Measurements from ENCODE around the gene PCDHA1. TPM values are rescaled to one million over a fixed set of nuclear protein-coding genes. Genes with fewer than 3 reads are reported as not detected.

PCDHA1 gene
- total RNA-seq, 1 donor from 2014 or later = not detected

DNA sequence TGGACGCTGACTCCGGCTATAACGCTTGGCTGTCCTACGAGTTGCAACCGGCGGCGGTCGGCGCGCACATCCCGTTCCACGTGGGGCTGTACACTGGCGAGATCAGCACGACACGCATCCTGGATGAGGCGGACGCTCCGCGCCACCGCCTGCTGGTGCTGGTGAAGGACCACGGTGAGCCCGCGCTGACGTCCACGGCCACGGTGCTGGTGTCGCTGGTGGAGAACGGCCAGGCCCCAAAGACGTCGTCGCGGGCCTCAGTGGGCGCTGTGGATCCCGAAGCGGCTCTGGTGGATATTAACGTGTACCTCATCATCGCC lies 91.3 kb downstream of the PCDHA1 start:
- TF ChIP-seq, protein P1, sequence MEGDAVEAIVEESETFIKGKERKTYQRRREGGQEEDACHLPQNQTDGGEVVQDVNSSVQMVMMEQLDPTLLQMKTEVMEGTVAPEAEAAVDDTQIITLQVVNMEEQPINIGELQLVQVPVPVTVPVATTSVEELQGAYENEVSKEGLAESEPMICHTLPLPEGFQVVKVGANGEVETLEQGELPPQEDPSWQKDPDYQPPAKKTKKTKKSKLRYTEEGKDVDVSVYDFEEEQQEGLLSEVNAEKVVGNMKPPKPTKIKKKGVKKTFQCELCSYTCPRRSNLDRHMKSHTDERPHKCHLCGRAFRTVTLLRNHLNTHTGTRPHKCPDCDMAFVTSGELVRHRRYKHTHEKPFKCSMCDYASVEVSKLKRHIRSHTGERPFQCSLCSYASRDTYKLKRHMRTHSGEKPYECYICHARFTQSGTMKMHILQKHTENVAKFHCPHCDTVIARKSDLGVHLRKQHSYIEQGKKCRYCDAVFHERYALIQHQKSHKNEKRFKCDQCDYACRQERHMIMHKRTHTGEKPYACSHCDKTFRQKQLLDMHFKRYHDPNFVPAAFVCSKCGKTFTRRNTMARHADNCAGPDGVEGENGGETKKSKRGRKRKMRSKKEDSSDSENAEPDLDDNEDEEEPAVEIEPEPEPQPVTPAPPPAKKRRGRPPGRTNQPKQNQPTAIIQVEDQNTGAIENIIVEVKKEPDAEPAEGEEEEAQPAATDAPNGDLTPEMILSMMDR (IDR thresholded peaks at IDR 0.05; ENCODE audit: unreplicated experiment) = no peak
- H3K27me3 Mint-ChIP-seq = no peaks in the 10 kb centered on the region
- H3K27ac Mint-ChIP-seq = peak overlapping the region; percentile 20
- no peak overlapping the region for H3K4me3 Mint-ChIP-seq (ENCODE audit: low read depth)
- H3K9me3 Mint-ChIP-seq (ENCODE audit: low read depth) = peaks cover 46% of the 10 kb centered on the region
- no peaks in the 10 kb centered on the region for H3K4me1 Mint-ChIP-seq (ENCODE audit: low read depth)
- peaks cover 74% of the 10 kb centered on the region for H3K36me3 Mint-ChIP-seq (ENCODE audit: insufficient read depth)
- DNase-seq (ENCODE audit: low spot score, unreplicated experiment) = no peak

DNA sequence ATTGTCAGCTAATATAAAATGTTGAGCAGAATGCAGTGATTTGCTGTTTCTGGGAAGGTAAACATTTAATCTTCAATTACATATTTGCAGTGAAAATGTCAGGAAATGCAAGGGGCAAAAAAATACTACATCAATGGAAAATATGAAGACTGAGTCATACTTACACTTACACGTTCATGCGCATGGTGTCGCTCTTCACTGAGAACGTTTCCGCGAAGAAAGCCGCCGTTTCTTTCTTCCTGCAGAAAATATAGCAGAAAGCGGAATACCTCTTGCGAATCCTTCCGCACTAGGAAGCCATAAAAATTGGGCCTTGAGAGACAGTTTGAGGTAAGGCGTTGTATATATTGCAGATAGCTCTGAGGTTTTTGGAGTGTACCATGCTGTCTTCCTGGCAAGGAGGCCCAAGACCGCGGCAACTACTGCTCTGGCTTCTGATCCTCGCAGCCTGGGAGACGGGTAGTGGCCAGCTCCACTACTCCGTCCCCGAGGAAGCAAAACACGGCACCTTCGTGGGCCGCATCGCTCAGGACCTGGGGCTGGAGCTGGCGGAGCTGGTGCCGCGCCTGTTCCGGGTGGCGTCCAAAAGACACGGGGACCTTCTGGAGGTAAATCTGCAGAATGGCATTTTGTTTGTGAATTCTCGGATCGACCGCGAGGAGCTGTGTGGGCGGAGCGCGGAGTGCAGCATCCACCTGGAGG lies 96.1 kb downstream of the PCDHA1 start, which contains the start of gene PCDHA13:
Gene PCDHA13, plus strand, starts transcription at position 236 of the 702 bp plus-strand sequence. Its CDS starts 145 bp downstream, at position 381.
- DNase-seq (ENCODE audit: low spot score, unreplicated experiment) = no peak
- TF ChIP-seq, protein P1 (IDR thresholded peaks at IDR 0.05; ENCODE audit: unreplicated experiment) = no peak
- Mint-ChIP-seq H3K9me3 (ENCODE audit: low read depth) (peaks cover 40% of the 10 kb centered on the region), H3K4me3 (ENCODE audit: low read depth) (no peak within 1 kb of the TSS), H3K27me3 (no peaks in the 10 kb centered on the region), H3K36me3 (ENCODE audit: insufficient read depth) (peaks cover 56% of the 10 kb centered on the region), H3K4me1 (ENCODE audit: low read depth) (no peaks in the 10 kb centered on the region), H3K27ac (peak within 1 kb of the TSS; percentile 62)

DNA sequence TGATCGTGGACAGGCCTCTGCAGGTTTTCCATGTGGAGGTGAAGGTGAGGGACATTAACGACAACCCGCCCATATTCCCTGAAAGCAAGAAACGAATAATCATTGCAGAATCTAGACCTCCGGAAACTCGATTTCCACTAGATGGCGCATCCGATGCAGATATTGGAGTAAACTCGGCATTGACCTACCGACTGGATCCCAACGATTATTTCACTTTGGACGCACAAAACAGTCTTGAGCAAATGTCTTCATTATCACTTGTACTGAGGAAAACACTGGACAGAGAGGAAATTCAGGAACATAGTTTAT lies 96.6 kb downstream of the PCDHA1 start:
- no peak overlapping the region for H3K4me3 Mint-ChIP-seq (ENCODE audit: low read depth)
- H3K27me3 Mint-ChIP-seq = no peaks in the 10 kb centered on the region
- TF ChIP-seq, protein P1 (IDR thresholded peaks at IDR 0.05; ENCODE audit: unreplicated experiment) = no peak
- H3K27ac Mint-ChIP-seq = peak overlapping the region; percentile 28
- H3K4me1 Mint-ChIP-seq (ENCODE audit: low read depth) = no peaks in the 10 kb centered on the region
- H3K9me3 Mint-ChIP-seq (ENCODE audit: low read depth) = peaks cover 43% of the 10 kb centered on the region
- H3K36me3 Mint-ChIP-seq (ENCODE audit: insufficient read depth) = peaks cover 54% of the 10 kb centered on the region
- no peak for DNase-seq (ENCODE audit: low spot score, unreplicated experiment)

DNA sequence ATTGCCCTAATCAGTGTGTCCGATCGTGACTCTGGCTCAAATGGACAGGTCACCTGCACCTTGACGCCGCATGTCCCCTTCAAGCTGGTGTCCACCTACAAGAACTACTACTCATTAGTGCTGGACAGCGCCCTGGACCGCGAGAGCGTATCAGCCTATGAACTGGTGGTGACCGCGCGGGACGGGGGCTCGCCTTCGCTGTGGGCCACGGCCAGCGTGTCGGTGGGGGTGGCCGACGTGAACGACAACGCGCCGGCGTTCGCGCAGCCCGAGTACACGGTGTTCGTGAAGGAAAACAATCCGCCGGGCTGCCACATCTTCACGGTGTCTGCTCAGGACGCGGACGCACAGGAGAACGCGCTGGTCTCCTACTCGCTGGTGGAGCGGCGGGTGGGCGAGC lies 97.4 kb downstream of the PCDHA1 start:
- no peaks in the 10 kb centered on the region for H3K27me3 Mint-ChIP-seq
- no peak overlapping the region for H3K27ac Mint-ChIP-seq
- no peak for DNase-seq (ENCODE audit: low spot score, unreplicated experiment)

DNA sequence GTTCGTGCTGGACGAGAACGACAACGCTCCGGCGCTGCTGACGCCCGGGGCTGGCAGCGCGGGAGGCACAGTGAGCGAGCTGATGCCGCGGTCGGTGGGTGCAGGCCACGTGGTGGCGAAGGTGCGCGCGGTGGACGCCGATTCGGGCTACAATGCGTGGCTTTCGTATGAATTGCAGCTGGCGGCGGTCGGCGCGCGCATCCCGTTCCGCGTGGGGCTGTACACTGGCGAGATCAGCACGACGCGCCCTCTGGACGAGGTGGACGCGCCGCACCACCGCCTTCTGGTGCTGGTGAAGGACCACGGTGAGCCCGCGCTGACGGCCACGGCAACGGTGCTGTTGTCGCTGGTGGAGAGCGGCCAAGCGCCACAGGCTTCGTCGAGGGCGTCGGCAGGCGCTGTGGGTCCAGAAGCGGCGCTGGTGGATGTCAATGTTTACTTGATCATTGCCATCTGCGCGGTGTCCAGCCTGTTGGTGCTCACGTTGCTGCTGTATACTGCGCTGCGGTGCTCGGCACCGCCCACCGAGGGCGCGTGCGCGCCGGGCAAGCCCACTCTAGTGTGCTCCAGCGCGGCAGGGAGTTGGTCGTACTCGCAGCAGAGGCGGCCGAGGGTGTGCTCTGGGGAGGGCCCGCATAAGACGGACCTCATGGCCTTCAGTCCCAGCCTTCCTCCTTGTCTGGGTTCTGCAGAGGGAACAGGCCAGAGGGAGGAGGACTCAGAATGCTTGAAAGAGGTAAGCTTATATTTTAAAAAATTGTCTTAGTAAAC lies 98.2 kb downstream of the PCDHA1 start:
- Mint-ChIP-seq H3K27ac (no peak overlapping the region), H3K9me3 (ENCODE audit: low read depth) (peaks cover 39% of the 10 kb centered on the region)
- no peak for DNase-seq (ENCODE audit: low spot score, unreplicated experiment)

More for the DNA sequence above, 97.4 kb downstream of the PCDHA1 start:
- H3K4me3 Mint-ChIP-seq (ENCODE audit: low read depth) = no peak overlapping the region
- peaks cover 50% of the 10 kb centered on the region for H3K36me3 Mint-ChIP-seq (ENCODE audit: insufficient read depth)
- TF ChIP-seq, protein P1 (IDR thresholded peaks at IDR 0.05; ENCODE audit: unreplicated experiment) = no peak
- H3K9me3 Mint-ChIP-seq (ENCODE audit: low read depth) = peaks cover 43% of the 10 kb centered on the region
- H3K4me1 Mint-ChIP-seq (ENCODE audit: low read depth) = no peaks in the 10 kb centered on the region

More for the DNA sequence above, 98.2 kb downstream of the PCDHA1 start:
- TF ChIP-seq, protein P1 (IDR thresholded peaks at IDR 0.05; ENCODE audit: unreplicated experiment) = no peak
- no peaks in the 10 kb centered on the region for H3K4me1 Mint-ChIP-seq (ENCODE audit: low read depth)
- H3K4me3 Mint-ChIP-seq (ENCODE audit: low read depth) = no peak overlapping the region
- H3K27me3 Mint-ChIP-seq = no peaks in the 10 kb centered on the region
- peaks cover 47% of the 10 kb centered on the region for H3K36me3 Mint-ChIP-seq (ENCODE audit: insufficient read depth)
